ENCODE data around the gene CRY1. TPM values are rescaled to one million over a fixed set of nuclear protein-coding genes. Genes with fewer than 3 reads are reported as not detected.
A peak's percentile ranks its signal among the peaks of the same experiment; 100 is the strongest.

CRY1 gene
- total RNA-seq, 1 experiment from 2014 or later, result 23.1 TPM

DNA sequence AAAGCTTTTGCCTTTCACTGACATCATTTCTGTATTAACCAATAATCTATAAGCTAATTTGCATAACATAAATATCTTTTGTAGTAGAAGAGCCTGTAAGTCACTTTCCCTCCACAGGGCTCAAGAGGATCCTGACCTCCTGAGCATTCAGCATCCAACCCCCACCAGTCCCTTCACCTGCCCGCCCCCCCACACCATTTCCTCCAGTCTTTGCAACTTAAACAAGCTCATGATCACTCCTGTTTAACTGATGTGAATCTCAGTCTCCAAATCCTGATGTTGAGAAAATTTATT lies 12.0 kb upstream of the CRY1 start:
- H3K27me3 Mint-ChIP-seq (ENCODE audit: low read depth), result peaks cover 3% of the 10 kb centered on the region
- ATAC-seq (peak; percentile 24; the same call in 1 of the 2 replicates), DNase-seq (ENCODE audit: low spot score) (no peak)
- TF ChIP-seq TP53 (CRISPR knock-in tag; IDR thresholded peaks at IDR 0.05) (no peak), TEAD4 (CRISPR knock-in tag; IDR thresholded peaks at IDR 0.05) (no peak), NR1H2 (CRISPR knock-in tag; IDR thresholded peaks at IDR 0.05) (no peak)
- TF ChIP-seq, protein P1, sequence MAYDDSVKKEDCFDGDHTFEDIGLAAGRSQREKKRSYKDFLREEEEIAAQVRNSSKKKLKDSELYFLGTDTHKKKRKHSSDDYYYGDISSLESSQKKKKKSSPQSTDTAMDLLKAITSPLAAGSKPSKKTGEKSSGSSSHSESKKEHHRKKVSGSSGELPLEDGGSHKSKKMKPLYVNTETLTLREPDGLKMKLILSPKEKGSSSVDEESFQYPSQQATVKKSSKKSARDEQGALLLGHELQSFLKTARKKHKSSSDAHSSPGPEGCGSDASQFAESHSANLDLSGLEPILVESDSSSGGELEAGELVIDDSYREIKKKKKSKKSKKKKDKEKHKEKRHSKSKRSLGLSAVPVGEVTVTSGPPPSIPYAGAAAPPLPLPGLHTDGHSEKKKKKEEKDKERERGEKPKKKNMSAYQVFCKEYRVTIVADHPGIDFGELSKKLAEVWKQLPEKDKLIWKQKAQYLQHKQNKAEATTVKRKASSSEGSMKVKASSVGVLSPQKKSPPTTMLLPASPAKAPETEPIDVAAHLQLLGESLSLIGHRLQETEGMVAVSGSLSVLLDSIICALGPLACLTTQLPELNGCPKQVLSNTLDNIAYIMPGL (CRISPR knock-in tag; IDR thresholded peaks at IDR 0.05), result no peak
- TF ChIP-seq, protein P2, sequence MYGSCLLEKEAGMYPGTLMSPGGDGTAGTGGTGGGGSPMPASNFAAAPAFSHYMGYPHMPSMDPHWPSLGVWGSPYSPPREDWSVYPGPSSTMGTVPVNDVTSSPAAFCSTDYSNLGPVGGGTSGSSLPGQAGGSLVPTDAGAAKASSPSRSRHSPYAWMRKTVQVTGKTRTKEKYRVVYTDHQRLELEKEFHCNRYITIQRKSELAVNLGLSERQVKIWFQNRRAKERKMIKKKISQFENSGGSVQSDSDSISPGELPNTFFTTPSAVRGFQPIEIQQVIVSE (CRISPR knock-in tag; IDR thresholded peaks at IDR 0.05; ENCODE audit: borderline replicate concordance), result no peak
- TF ChIP-seq, protein P3, sequence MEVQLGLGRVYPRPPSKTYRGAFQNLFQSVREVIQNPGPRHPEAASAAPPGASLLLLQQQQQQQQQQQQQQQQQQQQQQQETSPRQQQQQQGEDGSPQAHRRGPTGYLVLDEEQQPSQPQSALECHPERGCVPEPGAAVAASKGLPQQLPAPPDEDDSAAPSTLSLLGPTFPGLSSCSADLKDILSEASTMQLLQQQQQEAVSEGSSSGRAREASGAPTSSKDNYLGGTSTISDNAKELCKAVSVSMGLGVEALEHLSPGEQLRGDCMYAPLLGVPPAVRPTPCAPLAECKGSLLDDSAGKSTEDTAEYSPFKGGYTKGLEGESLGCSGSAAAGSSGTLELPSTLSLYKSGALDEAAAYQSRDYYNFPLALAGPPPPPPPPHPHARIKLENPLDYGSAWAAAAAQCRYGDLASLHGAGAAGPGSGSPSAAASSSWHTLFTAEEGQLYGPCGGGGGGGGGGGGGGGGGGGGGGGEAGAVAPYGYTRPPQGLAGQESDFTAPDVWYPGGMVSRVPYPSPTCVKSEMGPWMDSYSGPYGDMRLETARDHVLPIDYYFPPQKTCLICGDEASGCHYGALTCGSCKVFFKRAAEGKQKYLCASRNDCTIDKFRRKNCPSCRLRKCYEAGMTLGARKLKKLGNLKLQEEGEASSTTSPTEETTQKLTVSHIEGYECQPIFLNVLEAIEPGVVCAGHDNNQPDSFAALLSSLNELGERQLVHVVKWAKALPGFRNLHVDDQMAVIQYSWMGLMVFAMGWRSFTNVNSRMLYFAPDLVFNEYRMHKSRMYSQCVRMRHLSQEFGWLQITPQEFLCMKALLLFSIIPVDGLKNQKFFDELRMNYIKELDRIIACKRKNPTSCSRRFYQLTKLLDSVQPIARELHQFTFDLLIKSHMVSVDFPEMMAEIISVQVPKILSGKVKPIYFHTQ (CRISPR knock-in tag; IDR thresholded peaks at IDR 0.05), result no peak
- ChIA-PET CTCF (interaction anchor here (0.6 to 2.2 kb wide), 16 partner anchors 10 to 744 kb away, joined by 3 to 11 read pairs (median 4); partner anchors contain the start of gene MTERF2), POLR2A (interaction anchor here (0.6 kb wide), 2 partner anchors 614 to 885 kb away, joined by 3 to 5 read pairs; no protein-coding TSS in a partner anchor)
- H3K4me3 Mint-ChIP-seq, result no peak overlapping the region
- no peak overlapping the region for H3K27ac Mint-ChIP-seq
- H3K36me3 Mint-ChIP-seq, result no peaks in the 10 kb centered on the region
- no peaks in the 10 kb centered on the region for H3K9me3 Mint-ChIP-seq
- H3K4me1 Mint-ChIP-seq, result peaks cover 14% of the 10 kb centered on the region

DNA sequence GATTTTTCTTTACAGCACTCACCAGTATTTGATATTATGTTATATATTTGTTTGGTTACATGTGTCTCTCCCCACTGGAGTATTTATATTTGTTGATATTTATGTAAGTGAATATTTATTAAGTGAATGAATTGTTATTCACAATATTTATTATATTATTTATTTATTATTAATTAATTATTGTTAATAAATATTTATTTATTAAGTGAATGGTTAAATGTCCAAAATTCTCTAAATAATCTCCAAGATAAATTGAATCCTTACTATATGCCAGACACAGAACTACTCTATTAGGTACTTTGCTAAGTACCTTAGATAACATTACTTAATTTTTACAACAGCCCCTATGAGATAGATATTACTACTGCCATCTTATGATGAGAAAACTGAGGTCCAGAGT lies 10.2 kb upstream of the CRY1 start:
- no peaks in the 10 kb centered on the region for H3K36me3 Mint-ChIP-seq
- H3K27ac Mint-ChIP-seq, result no peak overlapping the region
- H3K9me3 Mint-ChIP-seq, result no peaks in the 10 kb centered on the region
- TF ChIP-seq SMAD4 (CRISPR knock-in tag; IDR thresholded peaks at IDR 0.05), result no peak
- TF ChIP-seq, protein P4, sequence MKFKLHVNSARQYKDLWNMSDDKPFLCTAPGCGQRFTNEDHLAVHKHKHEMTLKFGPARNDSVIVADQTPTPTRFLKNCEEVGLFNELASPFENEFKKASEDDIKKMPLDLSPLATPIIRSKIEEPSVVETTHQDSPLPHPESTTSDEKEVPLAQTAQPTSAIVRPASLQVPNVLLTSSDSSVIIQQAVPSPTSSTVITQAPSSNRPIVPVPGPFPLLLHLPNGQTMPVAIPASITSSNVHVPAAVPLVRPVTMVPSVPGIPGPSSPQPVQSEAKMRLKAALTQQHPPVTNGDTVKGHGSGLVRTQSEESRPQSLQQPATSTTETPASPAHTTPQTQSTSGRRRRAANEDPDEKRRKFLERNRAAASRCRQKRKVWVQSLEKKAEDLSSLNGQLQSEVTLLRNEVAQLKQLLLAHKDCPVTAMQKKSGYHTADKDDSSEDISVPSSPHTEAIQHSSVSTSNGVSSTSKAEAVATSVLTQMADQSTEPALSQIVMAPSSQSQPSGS (CRISPR knock-in tag; IDR thresholded peaks at IDR 0.05; ENCODE audit: borderline replicate concordance, low read depth), result no peak
- TF ChIP-seq RELA (CRISPR knock-in tag; IDR thresholded peaks at IDR 0.05; ENCODE audit: borderline replicate concordance), result no peak
- no peak for TF ChIP-seq GABPB1 (CRISPR knock-in tag; IDR thresholded peaks at IDR 0.05)
- peak; percentile 95 for TF ChIP-seq HMGA2 (CRISPR knock-in tag; IDR thresholded peaks at IDR 0.05)
- TF ChIP-seq, protein P5, sequence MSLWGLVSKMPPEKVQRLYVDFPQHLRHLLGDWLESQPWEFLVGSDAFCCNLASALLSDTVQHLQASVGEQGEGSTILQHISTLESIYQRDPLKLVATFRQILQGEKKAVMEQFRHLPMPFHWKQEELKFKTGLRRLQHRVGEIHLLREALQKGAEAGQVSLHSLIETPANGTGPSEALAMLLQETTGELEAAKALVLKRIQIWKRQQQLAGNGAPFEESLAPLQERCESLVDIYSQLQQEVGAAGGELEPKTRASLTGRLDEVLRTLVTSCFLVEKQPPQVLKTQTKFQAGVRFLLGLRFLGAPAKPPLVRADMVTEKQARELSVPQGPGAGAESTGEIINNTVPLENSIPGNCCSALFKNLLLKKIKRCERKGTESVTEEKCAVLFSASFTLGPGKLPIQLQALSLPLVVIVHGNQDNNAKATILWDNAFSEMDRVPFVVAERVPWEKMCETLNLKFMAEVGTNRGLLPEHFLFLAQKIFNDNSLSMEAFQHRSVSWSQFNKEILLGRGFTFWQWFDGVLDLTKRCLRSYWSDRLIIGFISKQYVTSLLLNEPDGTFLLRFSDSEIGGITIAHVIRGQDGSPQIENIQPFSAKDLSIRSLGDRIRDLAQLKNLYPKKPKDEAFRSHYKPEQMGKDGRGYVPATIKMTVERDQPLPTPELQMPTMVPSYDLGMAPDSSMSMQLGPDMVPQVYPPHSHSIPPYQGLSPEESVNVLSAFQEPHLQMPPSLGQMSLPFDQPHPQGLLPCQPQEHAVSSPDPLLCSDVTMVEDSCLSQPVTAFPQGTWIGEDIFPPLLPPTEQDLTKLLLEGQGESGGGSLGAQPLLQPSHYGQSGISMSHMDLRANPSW (CRISPR knock-in tag; conservative IDR thresholded peaks at IDR 0.05; ENCODE audit: low read depth), result no peak
- no peak for TF ChIP-seq TEAD1 (CRISPR knock-in tag; IDR thresholded peaks at IDR 0.05)
- ATAC-seq, result no peak
- H3K4me1 Mint-ChIP-seq, result peaks cover 21% of the 10 kb centered on the region
- POLR2A ChIA-PET, result no interaction called here
- CTCF ChIA-PET, result interaction anchor here (1.6 kb wide), 1 partner anchor 41 kb away, joined by 4 read pairs; no protein-coding TSS in a partner anchor
- H3K27me3 Mint-ChIP-seq (ENCODE audit: low read depth), result peaks cover 3% of the 10 kb centered on the region; the same call in 1 of the 2 replicates
- no peak overlapping the region for H3K4me3 Mint-ChIP-seq
- no peak for DNase-seq (ENCODE audit: low spot score)

DNA sequence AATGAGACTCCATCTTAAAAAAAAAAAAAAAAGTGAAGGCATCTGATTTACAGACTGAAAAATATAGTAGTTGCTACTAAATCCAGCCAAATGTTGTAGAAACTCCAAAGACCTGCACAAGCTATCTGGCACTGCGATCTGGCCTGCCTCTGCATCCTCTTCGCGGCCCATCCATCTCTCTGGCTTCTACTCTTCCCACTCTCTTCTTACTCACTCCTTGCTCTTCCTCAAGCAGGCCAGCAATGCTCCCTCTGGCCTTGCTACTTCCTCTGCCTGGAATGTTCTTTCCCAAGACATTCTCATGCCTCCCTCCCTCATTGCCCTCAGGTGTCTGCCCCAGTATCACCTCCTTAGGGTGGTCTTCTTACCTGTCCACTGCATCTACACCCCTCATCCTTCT lies 9.7 kb upstream of the CRY1 start:
- ATAC-seq (no peak), DNase-seq (ENCODE audit: low spot score) (no peak)
- H3K4me1 Mint-ChIP-seq, result peaks cover 21% of the 10 kb centered on the region
- no peak overlapping the region for H3K4me3 Mint-ChIP-seq
- H3K36me3 Mint-ChIP-seq, result no peaks in the 10 kb centered on the region
- TF ChIP-seq, protein P2 (CRISPR knock-in tag; IDR thresholded peaks at IDR 0.05; ENCODE audit: borderline replicate concordance), result no peak
- TF ChIP-seq PRRX2 (CRISPR knock-in tag; IDR thresholded peaks at IDR 0.05) (no peak), NFATC4 (CRISPR knock-in tag; IDR thresholded peaks at IDR 0.05) (no peak)
- peaks cover 3% of the 10 kb centered on the region; the same call in 1 of the 2 replicates for H3K27me3 Mint-ChIP-seq (ENCODE audit: low read depth)
- POLR2A ChIA-PET, result no interaction called here
- no peak overlapping the region for H3K27ac Mint-ChIP-seq
- CTCF ChIA-PET, result no interaction called here
- H3K9me3 Mint-ChIP-seq, result no peaks in the 10 kb centered on the region

All from WTC11 (cell line).